HG03135 (cell line): ENCODE results near the gene VWA5B1.

Experiments
- ATAC-seq: cut with Tn5 transposase; IDR thresholded peaks from one replicate; pipeline ENCODE4 v1.9.1; 2021; ENCODE audit warnings: mild to moderate bottlenecking, moderate library complexity; ENCODE audit not compliant: unreplicated experiment

Gene VWA5B1

GRCh38 chr1:20366056-20366462 is 75.4 kb downstream of the VWA5B1 start:
- ATAC-seq, result no peak

- ATAC-seq, result no peak
Measured at GRCh38 chr1:20366463-20367115, 75.9 kb downstream of the VWA5B1 start.

DNA sequence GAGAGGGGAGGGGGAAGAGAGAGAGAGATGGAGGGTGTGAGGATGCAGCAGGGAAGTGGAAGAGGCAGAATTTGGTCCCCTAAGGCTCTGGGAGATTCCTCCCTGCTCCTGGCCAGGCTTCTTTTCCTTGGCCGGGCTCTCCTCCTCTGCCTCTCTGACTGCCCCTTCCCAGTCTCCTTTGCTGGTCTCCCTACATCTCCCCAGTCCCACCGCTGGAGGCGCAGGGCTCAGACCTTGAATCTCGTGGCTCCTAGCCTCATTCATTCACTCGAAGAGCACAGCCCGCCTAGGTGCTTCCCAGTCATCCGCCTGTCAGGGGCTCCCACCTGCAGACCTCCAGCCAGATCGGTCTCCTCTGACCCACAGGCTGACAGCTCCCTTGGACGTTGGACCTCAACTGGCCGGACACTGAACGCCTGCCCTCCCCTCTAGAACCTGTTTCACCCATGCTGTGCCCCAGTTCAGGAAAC is 76.5 kb downstream of the VWA5B1 start:
- ATAC-seq, result no peak

DNA sequence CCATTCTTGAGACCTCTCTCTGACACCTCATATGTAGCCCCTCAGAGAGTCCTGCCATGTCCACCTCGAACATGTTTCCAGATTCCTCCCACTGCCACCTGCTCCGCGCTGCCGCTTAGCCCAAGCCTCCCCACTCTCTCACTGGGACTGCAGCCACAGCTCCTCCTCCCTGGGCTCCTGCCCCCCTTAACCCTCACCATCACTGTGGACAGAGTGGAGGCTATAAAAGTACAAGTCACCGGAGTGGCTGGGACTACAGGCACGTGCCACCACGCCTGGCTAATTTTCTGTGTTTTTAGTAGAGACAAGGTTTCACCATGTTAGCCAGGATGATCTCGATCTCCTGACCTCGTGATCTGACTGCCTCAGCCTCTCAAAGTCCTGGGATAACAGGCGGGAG is 77.0 kb downstream of the VWA5B1 start:
- no peak for ATAC-seq

DNA sequence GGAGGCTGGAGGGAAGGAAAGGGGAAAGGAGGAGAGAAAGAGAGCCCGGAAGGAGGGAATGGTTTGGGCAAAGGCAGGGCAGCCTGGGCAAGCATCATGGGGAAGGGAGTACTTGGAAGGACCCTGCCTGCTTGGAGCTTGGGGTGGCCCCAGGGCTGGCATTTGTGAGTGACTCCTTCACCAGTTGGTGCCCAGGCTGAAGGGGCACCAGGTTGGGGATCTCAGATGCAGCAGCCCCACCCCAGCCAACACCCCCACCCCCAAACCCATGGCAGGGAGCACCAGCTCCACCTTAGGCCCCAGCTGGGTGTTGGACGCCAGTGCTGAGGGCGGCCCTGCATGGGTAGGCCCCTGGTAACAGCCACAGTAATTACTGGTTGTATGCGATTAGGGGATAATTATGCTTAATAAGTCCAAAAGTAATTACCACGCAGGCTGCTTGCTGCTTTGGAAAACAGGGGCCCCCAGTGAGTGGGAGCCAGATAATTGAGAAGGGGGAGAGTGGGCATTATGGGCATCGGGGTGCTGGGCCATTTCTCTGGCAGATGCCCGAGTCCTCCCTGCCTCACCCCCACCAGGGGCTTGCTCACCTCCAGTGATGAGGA is 78.3 kb downstream of the VWA5B1 start:
- no peak for ATAC-seq

DNA sequence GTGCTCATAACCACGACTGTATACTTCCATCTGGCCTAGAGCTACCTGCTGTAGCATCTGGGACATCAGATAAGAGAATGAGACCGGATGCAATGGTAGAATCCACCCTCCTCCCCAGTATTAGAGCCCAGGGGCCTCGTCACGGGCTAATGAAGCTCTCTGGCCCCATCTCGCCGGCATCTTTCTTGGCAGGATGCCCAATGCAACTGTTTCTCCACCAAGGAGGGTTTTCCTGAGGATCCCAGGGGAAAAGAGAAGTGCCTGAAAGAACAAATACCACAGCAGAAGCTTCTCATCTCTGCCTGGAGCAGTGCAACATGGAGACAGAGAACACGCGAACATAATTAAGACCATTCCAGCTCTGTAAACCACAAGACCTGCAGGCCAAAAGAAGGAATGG is 80.0 kb downstream of the VWA5B1 start:
- no peak for ATAC-seq

- ATAC-seq, result no peak
Measured at GRCh38 chr1:20371411-20371810, 80.7 kb downstream of the VWA5B1 start.

DNA sequence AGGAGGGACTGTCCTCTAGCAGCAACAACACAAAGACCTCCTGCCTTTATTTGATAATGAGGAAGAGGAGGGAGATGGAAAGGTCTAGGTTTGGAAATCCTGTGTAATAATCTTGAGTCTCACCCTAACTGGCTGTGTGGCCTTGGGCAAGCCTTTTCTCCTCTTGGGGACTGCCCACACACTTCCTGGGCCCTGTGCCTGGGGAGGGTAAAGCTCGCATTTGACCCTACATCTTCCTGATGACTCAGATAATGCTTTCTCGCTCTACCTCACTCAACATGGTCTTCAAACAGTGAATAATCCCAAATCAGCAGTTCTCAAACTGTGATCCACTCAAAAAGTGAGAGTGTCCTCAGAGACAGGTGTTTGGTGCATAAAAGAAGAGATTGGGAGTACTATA is 81.2 kb downstream of the VWA5B1 start:
- no peak for ATAC-seq

DNA sequence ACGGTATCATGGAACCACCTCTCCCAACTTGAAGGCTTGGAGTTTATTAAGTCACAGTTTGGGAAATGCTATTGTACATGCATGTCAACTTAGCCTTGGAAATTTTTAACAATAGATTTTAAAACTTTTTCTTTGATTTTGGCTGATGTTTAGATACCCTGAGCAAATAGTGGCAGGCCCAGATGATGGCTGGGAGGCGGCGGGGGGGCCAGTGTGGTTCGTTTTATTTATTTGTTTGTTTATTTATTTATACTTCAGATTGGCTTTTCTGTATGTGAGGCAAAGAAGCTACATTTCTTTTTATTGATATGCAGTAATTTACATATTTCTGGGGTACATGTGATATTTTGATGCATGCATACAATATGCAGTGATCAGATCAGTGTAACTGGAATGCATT is 82.0 kb downstream of the VWA5B1 start:
- ATAC-seq, result no peak

- no peak for ATAC-seq
Measured at GRCh38 chr1:20373286-20373685, 82.6 kb downstream of the VWA5B1 start.

DNA sequence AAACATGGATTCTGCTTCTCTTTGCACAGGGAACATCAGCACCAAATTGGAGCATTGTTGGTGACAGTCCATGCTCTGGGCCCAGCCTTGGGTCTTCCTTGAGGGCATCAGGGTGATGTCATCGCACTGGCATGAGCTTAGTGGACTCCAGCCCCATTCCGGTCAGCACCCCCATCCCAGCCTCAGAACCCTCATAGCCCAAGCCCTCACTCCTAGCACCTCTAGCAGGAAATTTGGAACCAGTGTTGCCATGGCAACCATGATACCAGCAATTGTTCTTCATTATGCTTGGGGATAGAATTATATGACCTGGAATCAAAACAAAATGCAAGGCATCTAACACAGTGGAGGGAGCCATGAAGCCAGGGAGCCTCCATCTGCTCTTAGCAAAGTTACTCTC is 83.1 kb downstream of the VWA5B1 start:
- ATAC-seq, result no peak

DNA sequence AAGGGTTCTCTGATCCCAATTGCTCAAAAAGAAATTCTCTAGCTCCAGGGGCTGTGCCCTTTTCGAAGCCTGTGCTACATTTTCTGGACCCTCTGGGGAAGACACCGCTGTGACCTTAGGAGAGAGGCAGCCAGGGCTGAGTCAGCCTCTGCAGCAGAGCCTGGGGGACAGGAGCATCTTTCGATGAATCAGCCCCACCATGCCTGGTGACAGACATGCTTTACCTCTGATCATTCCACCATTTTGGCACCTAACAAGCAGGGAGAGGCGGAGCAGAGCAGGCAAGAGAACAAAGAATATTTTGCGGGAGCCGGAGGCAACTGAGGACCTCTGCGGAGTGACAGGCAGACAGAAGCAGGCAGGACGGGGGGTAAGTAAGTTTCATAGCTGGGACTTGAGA is 84.9 kb downstream of the VWA5B1 start:
- ATAC-seq, result no peak

DNA sequence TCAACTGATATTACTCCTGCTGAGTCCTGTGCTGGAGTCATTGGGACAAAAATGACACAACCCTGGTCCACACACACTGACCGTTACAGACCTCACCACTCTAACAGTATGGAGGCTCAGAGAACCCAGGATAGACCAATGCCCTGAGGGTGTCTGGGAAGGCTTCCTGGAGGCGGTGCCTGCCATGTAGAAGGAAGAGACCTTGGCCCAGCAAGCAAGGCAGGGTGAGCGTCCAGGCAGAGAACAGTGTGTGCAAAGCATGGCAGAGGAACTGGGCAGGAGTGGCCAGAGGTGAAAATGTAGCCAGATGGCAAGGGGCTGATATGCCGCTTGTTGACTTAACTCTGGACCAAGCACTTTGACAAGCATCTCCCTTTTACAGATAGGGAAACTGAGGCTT is 85.5 kb downstream of the VWA5B1 start:
- no peak for ATAC-seq

- no peak for ATAC-seq
Measured at GRCh38 chr1:20376880-20377494, 86.3 kb downstream of the VWA5B1 start.

DNA sequence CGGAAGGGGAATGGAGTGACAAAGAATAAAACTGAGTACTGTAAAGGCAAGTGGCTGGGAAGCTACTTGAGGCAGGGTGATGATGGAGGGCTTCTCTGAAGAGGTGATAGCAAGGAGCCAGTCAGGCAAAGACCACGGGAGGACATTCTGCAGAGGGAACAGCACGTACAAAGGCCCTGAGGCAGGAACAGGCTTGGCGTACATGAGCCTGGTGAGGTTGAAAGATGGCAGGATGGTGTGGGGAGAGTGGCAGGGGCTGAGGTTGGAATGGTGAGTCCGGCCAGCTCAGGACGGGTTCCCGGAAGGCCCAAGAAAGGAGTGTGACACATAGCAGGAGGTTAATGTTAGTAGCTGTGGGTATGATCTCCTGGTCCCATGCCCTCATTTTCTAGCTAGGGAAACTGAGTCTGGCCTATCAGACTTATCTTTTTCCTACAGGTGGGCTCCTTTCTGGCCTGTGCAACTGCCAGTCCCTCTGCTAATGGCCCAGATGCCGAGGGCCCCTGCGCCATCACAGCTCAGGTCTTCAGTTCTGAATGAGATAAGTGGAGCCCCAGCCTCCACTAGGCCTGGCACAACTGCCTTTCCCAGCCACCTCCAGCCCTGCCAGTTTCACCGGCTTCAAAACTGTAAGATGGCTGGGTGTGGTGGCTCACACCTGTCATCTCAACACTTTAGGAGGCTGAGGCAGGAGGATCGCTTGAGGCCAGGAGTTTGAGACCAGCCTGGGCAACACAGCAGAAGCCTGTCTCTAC is 87.0 kb downstream of the VWA5B1 start:
- ATAC-seq, result no peak

DNA sequence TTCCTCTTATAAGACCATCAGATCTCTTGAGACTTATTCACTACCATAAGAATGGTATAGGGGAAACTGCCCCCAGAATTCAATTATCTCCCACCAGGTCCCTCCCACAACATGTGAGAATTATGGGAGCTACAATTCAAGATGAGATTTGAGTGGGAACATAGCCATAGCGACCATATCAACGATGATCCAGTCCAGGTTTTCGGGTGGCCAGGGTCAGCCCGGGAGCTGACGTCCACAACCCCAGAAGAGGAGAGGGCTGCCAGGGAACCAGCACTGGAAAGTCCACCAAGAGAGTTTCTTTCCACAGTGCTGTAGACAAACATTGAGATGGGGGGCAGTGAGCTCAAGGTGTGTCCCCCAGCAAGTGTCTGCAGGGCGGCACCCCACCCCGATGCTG is 88.4 kb downstream of the VWA5B1 start:
- ATAC-seq, result no peak

DNA sequence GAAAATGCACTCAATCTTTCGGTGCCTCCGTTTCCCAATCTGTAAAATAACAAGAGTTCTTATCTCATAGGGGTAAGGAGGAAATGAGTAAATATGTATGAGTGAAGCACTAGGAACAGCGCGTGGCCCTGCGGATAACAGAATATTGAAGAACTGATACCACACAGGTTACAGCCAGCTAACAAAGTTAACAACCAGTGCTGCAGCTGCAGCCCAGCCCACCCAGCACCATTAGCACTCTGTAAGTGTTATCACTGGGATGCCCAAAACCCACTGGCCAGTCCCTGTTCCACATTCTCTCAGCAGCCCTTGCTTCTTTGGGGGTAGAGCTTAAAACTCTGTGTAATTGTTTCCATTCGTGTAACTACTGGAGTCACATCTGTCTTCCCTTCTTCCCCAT is 89.5 kb downstream of the VWA5B1 start:
- ATAC-seq, result no peak

DNA sequence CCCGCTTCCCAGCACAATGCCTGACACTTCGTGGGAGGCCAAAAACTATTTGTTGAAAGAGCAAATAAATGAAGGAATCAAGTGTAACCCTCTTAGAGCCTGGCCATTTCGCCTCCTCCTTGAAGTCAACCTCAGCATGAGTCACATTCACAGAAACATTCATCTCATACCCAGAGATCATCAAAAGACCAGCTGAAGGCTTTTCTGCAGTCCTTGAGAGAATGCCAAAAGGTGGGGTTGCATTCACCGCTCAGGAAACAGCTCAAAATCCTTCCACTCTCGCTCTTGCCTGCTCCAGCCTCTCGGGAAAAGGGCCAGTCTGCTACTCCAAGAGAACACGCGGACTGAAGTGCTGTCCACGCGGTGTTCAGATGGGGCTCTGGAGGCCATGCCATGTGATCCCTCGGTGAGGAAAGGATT is 90.0 kb downstream of the VWA5B1 start:
- ATAC-seq, result no peak

DNA sequence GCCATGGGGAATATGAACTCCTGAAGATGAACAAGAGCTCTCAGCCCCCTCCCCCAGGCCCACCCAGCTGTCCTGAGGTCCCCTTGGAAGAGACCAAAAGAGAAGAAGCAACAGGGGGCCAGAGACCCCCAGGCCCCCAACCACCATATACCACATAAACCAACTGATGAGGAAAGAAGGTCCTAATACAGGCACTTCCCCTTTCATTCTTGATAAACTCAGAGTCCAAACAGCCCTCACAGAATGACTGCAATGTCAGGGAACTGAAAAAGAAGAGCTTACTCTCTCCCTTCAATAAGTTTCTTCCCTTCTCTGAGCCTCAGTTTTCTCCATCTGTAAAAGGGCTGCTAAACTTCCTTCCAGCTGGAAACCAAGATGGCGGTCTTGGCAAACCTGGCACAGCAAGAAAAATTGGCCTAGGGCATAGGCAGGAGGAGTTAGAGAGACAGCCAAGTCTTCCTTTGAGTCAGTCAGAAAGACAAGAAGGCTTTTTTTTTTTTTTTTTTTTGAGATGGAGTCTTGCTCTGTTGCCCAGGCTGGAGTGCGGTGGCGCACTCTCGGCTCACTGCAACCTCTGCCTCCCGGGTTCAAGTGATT is 90.5 kb downstream of the VWA5B1 start:
- no peak for ATAC-seq

GRCh38 chr1:20381961-20382360 is 91.3 kb downstream of the VWA5B1 start:
- no peak for ATAC-seq

DNA sequence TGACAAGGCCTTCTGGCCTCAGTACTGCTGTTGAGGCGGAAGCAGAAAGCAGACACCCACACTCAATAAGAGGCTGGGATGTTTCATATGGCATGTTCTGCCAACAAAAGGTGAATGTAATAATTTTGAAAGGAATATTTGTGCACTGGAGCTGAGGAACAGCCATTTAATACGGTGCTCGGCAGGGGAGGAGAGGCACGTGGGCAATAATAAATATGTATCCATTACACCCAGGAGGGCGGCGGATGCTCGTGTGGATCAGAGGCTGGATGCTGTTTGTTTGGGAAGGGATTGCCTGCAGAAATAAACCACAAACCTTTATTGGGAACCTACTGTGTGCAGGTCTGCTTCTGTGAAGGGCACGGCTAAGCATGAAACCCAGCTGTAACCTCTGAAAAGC is 92.0 kb downstream of the VWA5B1 start:
- no peak for ATAC-seq
